ENCODE results near the gene CECR2.

CECR2 gene

DNA sequence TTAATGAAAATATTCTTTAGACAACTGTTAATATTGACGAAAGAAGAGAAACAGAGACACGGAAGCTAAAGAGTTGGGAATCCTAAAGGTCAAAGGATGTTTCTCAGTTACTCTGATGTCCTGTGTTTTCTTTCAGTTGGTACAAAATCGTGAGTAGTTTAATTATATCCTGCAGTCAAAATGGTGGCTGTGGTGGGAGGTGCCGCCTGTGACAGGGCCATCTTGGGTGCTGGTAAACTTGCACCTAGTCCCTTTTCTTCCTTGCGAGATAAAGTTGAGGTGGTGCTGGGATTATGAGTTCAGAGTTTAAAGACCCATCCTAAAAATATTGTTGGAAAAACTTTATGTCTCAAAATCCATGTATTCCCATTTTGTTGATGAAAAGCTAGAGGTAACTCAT, 2.2 kb downstream of the CECR2 start:
- TF ChIP-seq, protein P1, sequence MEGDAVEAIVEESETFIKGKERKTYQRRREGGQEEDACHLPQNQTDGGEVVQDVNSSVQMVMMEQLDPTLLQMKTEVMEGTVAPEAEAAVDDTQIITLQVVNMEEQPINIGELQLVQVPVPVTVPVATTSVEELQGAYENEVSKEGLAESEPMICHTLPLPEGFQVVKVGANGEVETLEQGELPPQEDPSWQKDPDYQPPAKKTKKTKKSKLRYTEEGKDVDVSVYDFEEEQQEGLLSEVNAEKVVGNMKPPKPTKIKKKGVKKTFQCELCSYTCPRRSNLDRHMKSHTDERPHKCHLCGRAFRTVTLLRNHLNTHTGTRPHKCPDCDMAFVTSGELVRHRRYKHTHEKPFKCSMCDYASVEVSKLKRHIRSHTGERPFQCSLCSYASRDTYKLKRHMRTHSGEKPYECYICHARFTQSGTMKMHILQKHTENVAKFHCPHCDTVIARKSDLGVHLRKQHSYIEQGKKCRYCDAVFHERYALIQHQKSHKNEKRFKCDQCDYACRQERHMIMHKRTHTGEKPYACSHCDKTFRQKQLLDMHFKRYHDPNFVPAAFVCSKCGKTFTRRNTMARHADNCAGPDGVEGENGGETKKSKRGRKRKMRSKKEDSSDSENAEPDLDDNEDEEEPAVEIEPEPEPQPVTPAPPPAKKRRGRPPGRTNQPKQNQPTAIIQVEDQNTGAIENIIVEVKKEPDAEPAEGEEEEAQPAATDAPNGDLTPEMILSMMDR (IDR thresholded peaks at IDR 0.05; ENCODE audit: low read depth, low read length): no peak
- no peak for DNase-seq (ENCODE audit: extremely low read depth, low read depth)

GRCh38 chr22:17373855-17374254, 4.6 kb downstream of the CECR2 start:
- TF ChIP-seq, protein P1 (IDR thresholded peaks at IDR 0.05; ENCODE audit: low read depth, low read length): no peak
- DNase-seq (ENCODE audit: extremely low read depth, low read depth): no peak

GRCh38 chr22:17375914-17376614, 6.8 kb downstream of the CECR2 start:
- DNase-seq (ENCODE audit: extremely low read depth, low read depth): no peak
- TF ChIP-seq, protein P1 (IDR thresholded peaks at IDR 0.05; ENCODE audit: low read depth, low read length): no peak

GRCh38 chr22:17376950-17377349, 7.7 kb downstream of the CECR2 start:
- DNase-seq (ENCODE audit: extremely low read depth, low read depth): no peak
- TF ChIP-seq, protein P1 (IDR thresholded peaks at IDR 0.05; ENCODE audit: low read depth, low read length): no peak

GRCh38 chr22:17379944-17380343, 10.7 kb downstream of the CECR2 start:
- DNase-seq (ENCODE audit: extremely low read depth, low read depth): no peak
- TF ChIP-seq, protein P1 (IDR thresholded peaks at IDR 0.05; ENCODE audit: low read depth, low read length): no peak

DNA sequence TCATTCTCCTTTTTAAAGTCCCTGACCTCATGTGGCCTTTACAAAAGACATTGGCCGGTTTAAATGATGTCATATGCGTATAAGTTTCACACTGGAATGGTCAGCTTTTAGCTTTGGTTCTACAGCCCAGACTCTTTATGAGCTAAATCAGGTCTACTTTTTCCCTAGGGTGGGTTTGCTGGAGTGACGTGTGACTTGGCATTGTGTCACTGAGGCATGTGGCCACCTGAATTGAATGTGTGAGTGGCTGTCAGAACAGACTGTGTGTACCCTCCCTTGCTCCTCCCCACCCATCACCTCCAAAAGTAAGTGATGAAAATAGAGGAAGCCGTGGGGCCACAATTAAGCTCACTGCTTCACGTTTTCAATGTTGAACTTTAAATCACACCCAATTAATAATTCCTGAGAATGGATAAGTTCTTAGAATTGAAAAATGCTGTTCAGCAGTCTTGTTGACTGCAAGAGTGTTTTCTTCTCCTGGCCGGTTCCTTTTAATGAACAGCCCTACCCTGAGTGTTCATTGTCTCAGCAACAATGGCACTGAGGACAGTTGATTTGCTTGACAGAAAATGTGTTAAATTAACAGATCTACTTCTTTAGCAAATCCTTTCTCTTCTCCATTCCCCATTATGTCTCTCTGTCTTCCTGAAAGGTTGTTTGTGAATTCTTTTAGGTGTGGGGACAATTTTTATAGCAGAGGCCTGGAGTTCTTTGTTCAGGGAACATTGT, 11.3 kb downstream of the CECR2 start:
- TF ChIP-seq, protein P1 (IDR thresholded peaks at IDR 0.05; ENCODE audit: low read depth, low read length): no peak
- DNase-seq (ENCODE audit: extremely low read depth, low read depth): no peak

- TF ChIP-seq, protein P1 (IDR thresholded peaks at IDR 0.05; ENCODE audit: low read depth, low read length): no peak
Observed at GRCh38 chr22:17381192-17381913, 12.1 kb downstream of the CECR2 start.

More at GRCh38 chr22:17381192-17381913, 12.1 kb downstream of the CECR2 start:
- no peak for DNase-seq (ENCODE audit: extremely low read depth, low read depth)

All from AG09319 (cell line).